ENCODE measurements around the gene ZBTB42.

Gene ZBTB42

DNA sequence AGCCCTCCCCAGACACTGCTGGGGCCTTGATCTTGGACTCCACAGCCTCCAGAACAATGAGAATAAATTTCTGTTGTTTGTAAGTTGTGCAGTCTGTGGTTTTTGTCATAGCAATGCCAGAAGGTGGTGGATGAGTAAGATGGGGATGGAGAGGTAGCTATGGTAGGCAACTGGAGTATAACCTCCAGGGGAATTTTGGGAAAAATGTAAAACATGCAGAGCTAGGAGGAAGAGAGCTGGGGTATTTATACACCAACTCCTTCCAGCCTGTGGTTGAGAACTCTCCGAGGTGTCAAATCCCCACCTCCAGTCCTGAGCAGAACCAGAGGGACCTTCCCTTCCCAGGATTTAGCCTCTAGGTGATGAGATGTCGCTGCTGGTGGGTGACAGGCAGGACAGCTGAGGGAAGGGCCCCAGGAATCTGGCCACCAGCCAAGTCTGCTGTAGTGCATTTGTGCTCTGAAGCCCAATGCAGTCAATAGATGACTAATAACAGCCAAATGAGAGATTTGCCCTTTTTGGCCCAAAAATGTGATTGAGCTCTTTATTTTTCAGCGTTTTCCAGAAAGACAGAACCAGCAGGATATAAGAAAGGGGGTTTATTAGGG is 45.0 kb downstream of the ZBTB42 start:
- DNase-seq, result no peak

DNA sequence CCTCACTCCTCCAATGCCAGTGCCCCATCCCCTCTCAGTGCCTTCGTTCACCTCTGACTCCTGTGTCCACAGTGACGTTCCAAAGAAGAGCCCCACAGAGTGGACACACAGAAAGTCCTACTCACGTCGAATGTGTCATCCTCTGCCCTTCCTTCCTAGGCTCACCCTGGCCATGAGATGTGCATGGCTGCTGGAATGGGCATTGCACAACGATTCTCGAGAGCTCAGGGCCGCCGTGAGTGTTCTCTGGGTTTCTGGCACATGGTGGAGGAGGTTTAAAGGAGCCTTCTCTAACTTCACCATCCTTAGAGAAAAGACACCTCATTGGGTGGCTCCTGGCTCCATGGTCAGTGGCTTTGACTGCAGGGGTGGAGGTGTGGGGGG is 51.4 kb downstream of the ZBTB42 start:
- DNase-seq, result no peak
